Sigmoid colon (tissue), 7 donors: ENCODE measurements around the gene TAF1B. TPM values are rescaled to one million over a fixed set of nuclear protein-coding genes. Genes with fewer than 3 reads are reported as not detected.

Source experiments
- DNase-seq: peaks from one replicate; pipeline ENCODE4 v3.0.0-alpha.2; 2019
- H3K27ac ChIP-seq, 4 donors: fragments of 200-600 bp; sonication (generic); one replicate each; pipeline ENCODE4 v1.5.1; 2016 to 2019; ENCODE audit warnings: mild to moderate bottlenecking in 1 of 4
- H3K27me3 ChIP-seq, 3 donors: fragments of 200-600 bp; sonication (generic); one replicate each; pipeline ENCODE4 v1.5.1; 2019; ENCODE audit warnings: mild to moderate bottlenecking in 1 of 3
- H3K36me3 ChIP-seq, 4 donors: fragments of 200-600 bp; sonication (generic); one replicate each; pipeline ENCODE4 v1.5.1; 2016 to 2019
- H3K4me1 ChIP-seq, 4 donors: fragments of 200-600 bp; sonication (generic); one replicate each; pipeline ENCODE4 v1.5.1; 2017 to 2019
- H3K4me3 ChIP-seq, 4 donors: fragments of 200-600 bp; sonication (generic); one replicate each; pipeline ENCODE4 v1.5.1; 2017 to 2019; ENCODE audit warnings: mild to moderate bottlenecking in 2 of 4, moderate library complexity in 1 of 4
- H3K9me3 ChIP-seq, 4 donors: fragments of 200-600 bp in 3 of 4; sonication (generic) in 3 of 4; one replicate each; pipeline versions ENCODE4 v1.5.1 to v1.6.1; 2013 to 2019
- CTCF ChIP-seq, 4 experiments: fragments of 450-650 bp in 3 of 4; fragments of 200-600 bp in 1 of 4; IDR thresholded peaks; one replicate each; pipeline ENCODE4 v1.5.1; 2016 to 2019; ENCODE audit warnings: antibody characterized with exemption in 4 of 4, mild to moderate bottlenecking in 3 of 4, moderate library complexity in 2 of 4
- EP300 ChIP-seq, 4 donors: sonication (generic); formaldehyde crosslinking; IDR thresholded peaks; one replicate each; pipeline ENCODE4 v1.6.1; 2017; ENCODE audit warnings: antibody characterized with exemption in 4 of 4
- POLR2A ChIP-seq, 2 donors: fragments of 450-650 bp; IDR thresholded peaks; one replicate each; pipeline ENCODE4 v1.6.1; 2016; ENCODE audit warnings: antibody characterized with exemption in 2 of 2, mild to moderate bottlenecking in 2 of 2, moderate library complexity in 2 of 2
- POLR2AphosphoS5 ChIP-seq, 4 donors: sonication (generic); formaldehyde crosslinking; IDR thresholded peaks; one replicate each; pipeline ENCODE4 v1.6.1; 2017; ENCODE audit warnings: antibody characterized with exemption in 4 of 4
- WGBS, 2 donors: extraction: QIAGEN DNeasy Blood & Tissue Kit; methylation state at CpG; one replicate each; pipeline ENCODE4 v1.1.7; 2013; 5-methylcytosine and 5-hydroxymethylcytosine counted together
- intact Hi-C: fragments of 100-400 bp; cut with DNase I; formaldehyde crosslinking; loops from one replicate; pipeline ENCODE4 v1.15.1; 2023
- polyA plus RNA-seq, 3 donors: library from polyadenylated mRNA; stranded (reverse); fragments of 200-250 nt; gene quantifications; one replicate each; pipeline ENCODE4 v1.2.3, GENCODE V29; 2013
- total RNA-seq, 4 donors: library from RNA; depleted of rRNA; stranded (reverse); fragments of >200 nt; gene quantifications; one replicate each; pipeline ENCODE4 v1.1.0, GENCODE V29; 2016
- donor health status: healthy with polysubstance abuse.
- donor health status: Bipolar disorder and iron deficiency.
- donor health status: healthy.

TAF1B gene
- total and polyA plus RNA-seq, 7 donors: 2.3 to 19.8 (median 11.4) TPM

GRCh38 chr2:9824956-9825720, 18.1 kb upstream of the TAF1B start:
- Histone ChIP-seq H3K27me3 (no peaks in the 10 kb centered on the region), H3K4me3 (no peak overlapping the region), H3K27ac (no peak overlapping the region), H3K4me1 (no peaks in the 10 kb centered on the region), H3K36me3 (no peaks in the 10 kb centered on the region), H3K9me3 (no peaks in the 10 kb centered on the region)
- WGBS, 2 donors: 86 to 88% methylated on average over 5 of the region's 5 CpGs
- no peak for TF ChIP-seq POLR2A (IDR thresholded peaks at IDR 0.05)
- TF ChIP-seq EP300 (IDR thresholded peaks at IDR 0.05): no peak
- TF ChIP-seq CTCF (IDR thresholded peaks at IDR 0.05): no peak
- no peak for TF ChIP-seq POLR2AphosphoS5 (IDR thresholded peaks at IDR 0.05)
- DNase-seq: no peak
- intact Hi-C loops: no loop called here

GRCh38 chr2:9826208-9826607, 17.1 kb upstream of the TAF1B start:
- Histone ChIP-seq H3K27ac (no peak overlapping the region), H3K27me3 (no peaks in the 10 kb centered on the region), H3K4me1 (no peaks in the 10 kb centered on the region), H3K36me3 (no peaks in the 10 kb centered on the region), H3K4me3 (no peak overlapping the region), H3K9me3 (no peaks in the 10 kb centered on the region)
- intact Hi-C loops: no loop called here
- WGBS, 2 donors: 71 to 73% methylated on average over 4 of the region's 4 CpGs
- no peak for TF ChIP-seq EP300 (IDR thresholded peaks at IDR 0.05)
- TF ChIP-seq POLR2AphosphoS5 (IDR thresholded peaks at IDR 0.05): no peak
- TF ChIP-seq POLR2A (IDR thresholded peaks at IDR 0.05): no peak
- TF ChIP-seq CTCF (IDR thresholded peaks at IDR 0.05): no peak
- DNase-seq: no peak

- no peaks in the 10 kb centered on the region for H3K9me3 ChIP-seq
- intact Hi-C loops: no loop called here
- no peak overlapping the region for H3K27ac ChIP-seq
- no peak overlapping the region for H3K4me3 ChIP-seq
- no peaks in the 10 kb centered on the region for H3K4me1 ChIP-seq
- TF ChIP-seq POLR2A (IDR thresholded peaks at IDR 0.05) (no peak), EP300 (IDR thresholded peaks at IDR 0.05) (no peak), CTCF (IDR thresholded peaks at IDR 0.05) (no peak), POLR2AphosphoS5 (IDR thresholded peaks at IDR 0.05) (no peak)
- WGBS, 2 donors: 42 to 65% methylated on average over 5 of the region's 5 CpGs
- H3K36me3 ChIP-seq: no peaks in the 10 kb centered on the region
- H3K27me3 ChIP-seq: no peaks in the 10 kb centered on the region
- DNase-seq: no peak
Observed at GRCh38 chr2:9830685-9831410, 12.4 kb upstream of the TAF1B start.

DNA sequence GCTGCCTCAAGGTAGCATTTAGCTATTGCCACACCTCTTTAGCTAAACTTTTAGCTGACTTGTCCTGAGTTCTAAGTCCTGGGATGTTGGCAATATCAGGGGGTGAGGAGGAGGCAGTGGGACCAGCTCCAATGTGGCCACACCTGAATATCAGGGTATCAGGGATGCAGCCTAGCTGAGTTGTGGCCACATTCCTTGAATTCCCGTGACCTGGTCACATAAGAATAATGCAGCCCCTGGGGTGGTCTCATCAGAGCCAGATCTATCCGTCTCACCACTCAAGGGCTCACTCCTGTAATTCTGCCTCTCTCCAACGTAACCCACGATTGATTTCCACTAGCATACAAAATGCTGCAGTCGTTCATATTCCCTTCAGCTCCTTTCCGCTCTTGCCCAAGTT, 11.6 kb upstream of the TAF1B start:
- WGBS, 2 donors: 88 to 93% methylated on average over 6 of the region's 6 CpGs
- no peaks in the 10 kb centered on the region for H3K4me1 ChIP-seq
- H3K27me3 ChIP-seq: no peaks in the 10 kb centered on the region
- intact Hi-C loops: no loop called here
- no peaks in the 10 kb centered on the region for H3K9me3 ChIP-seq
- no peaks in the 10 kb centered on the region for H3K36me3 ChIP-seq
- H3K27ac ChIP-seq: no peak overlapping the region
- TF ChIP-seq CTCF (IDR thresholded peaks at IDR 0.05): no peak
- no peak for TF ChIP-seq EP300 (IDR thresholded peaks at IDR 0.05)
- TF ChIP-seq POLR2AphosphoS5 (IDR thresholded peaks at IDR 0.05): no peak
- TF ChIP-seq POLR2A (IDR thresholded peaks at IDR 0.05): no peak
- H3K4me3 ChIP-seq: no peak overlapping the region
- DNase-seq: no peak
